ENCODE results near the gene STXBP3.
"Not testable (repeated sequence)": the region's sequence is repeated elsewhere in the genome, so short reads cannot be mapped to it uniquely, and the experiment has no call there.

The STXBP3 gene

GRCh38 chr1:108732398-108732797 lies 14.1 kb upstream of the STXBP3 start:
- DNase-seq (ENCODE audit: low read depth), result no peak

GRCh38 chr1:108734171-108734865 lies 12.2 kb upstream of the STXBP3 start:
- no peak for DNase-seq (ENCODE audit: low read depth)

- DNase-seq (ENCODE audit: low read depth), result no peak
These were observed 4.2 kb upstream of the STXBP3 start for GRCh38 chr1:108742253-108742652.

- DNase-seq (ENCODE audit: low read depth), result no peak
These were observed 493 bp upstream of the STXBP3 start for GRCh38 chr1:108745980-108746381.

- DNase-seq (ENCODE audit: low read depth), result no peak
These were observed 837 bp downstream of the STXBP3 start for GRCh38 chr1:108747171-108747850.

- DNase-seq (ENCODE audit: low read depth), result no peak
These were observed 1.4 kb downstream of the STXBP3 start for GRCh38 chr1:108747898-108748297.

GRCh38 chr1:108749081-108749480 lies 2.6 kb downstream of the STXBP3 start:
- no peak for DNase-seq (ENCODE audit: low read depth)

- DNase-seq (ENCODE audit: low read depth), result no peak
These were observed 4.2 kb downstream of the STXBP3 start for GRCh38 chr1:108750476-108751181.

GRCh38 chr1:108753363-108753762 lies 6.9 kb downstream of the STXBP3 start:
- no peak for DNase-seq (ENCODE audit: low read depth)

GRCh38 chr1:108758796-108759195 lies 12.3 kb downstream of the STXBP3 start:
- DNase-seq (ENCODE audit: low read depth), result no peak

GRCh38 chr1:108767115-108767514 lies 20.6 kb downstream of the STXBP3 start:
- no peak for DNase-seq (ENCODE audit: low read depth)

- no peak for DNase-seq (ENCODE audit: low read depth)
These were observed 21.2 kb downstream of the STXBP3 start for GRCh38 chr1:108767708-108768107.

- DNase-seq (ENCODE audit: low read depth), result no peak
These were observed 31.4 kb downstream of the STXBP3 start for GRCh38 chr1:108777839-108778238.

- DNase-seq (ENCODE audit: low read depth), result no peak
These were observed 33.0 kb downstream of the STXBP3 start for GRCh38 chr1:108779455-108779854.

- no peak for DNase-seq (ENCODE audit: low read depth)
These were observed 34.6 kb downstream of the STXBP3 start for GRCh38 chr1:108780937-108781574.

- DNase-seq (ENCODE audit: low read depth), result not testable (repeated sequence)
These were observed 35.1 kb downstream of the STXBP3 start for GRCh38 chr1:108781575-108781944.

GRCh38 chr1:108785264-108785663 lies 38.8 kb downstream of the STXBP3 start:
- no peak for DNase-seq (ENCODE audit: low read depth)

- DNase-seq (ENCODE audit: low read depth), result no peak
These were observed 39.4 kb downstream of the STXBP3 start for GRCh38 chr1:108785880-108786279.

- DNase-seq (ENCODE audit: low read depth), result no peak
These were observed 45.3 kb downstream of the STXBP3 start for GRCh38 chr1:108791790-108792189.

- no peak for DNase-seq (ENCODE audit: low read depth)
These were observed 45.9 kb downstream of the STXBP3 start for GRCh38 chr1:108792420-108792819.

- DNase-seq (ENCODE audit: low read depth), result no peak
These were observed 52.5 kb downstream of the STXBP3 start for GRCh38 chr1:108799001-108799400.

- DNase-seq (ENCODE audit: low read depth), result no peak
These were observed 54.6 kb downstream of the STXBP3 start for GRCh38 chr1:108801101-108801500.

GRCh38 chr1:108803548-108803947 lies 57.1 kb downstream of the STXBP3 start:
- no peak for DNase-seq (ENCODE audit: low read depth)

Data from stimulated activated CD8-positive, alpha-beta memory T cell treated with anti-CD3 and anti-CD28 coated beads, Interleukin-15, amount 100 ng/mL, for 24 hours (primary cell).